Ishikawa (cell line): Measurements from ENCODE around the gene EYS.

Source experiments
- CEBPB ChIP-seq: IDR thresholded peaks from 2 replicates; pipeline ENCODE4 v1.6.1; 2012
- CREB1 ChIP-seq: IDR thresholded peaks from 2 replicates; pipeline ENCODE4 v1.6.1; 2012; ENCODE audit warnings: low read depth
- EGR1 ChIP-seq: IDR thresholded peaks from 2 replicates; pipeline ENCODE4 v1.6.1; 2012
- EP300 ChIP-seq: IDR thresholded peaks from 2 replicates; pipeline ENCODE4 v1.6.1; 2012; ENCODE audit warnings: borderline replicate concordance
- FOXM1 ChIP-seq: IDR thresholded peaks from 2 replicates; pipeline ENCODE4 v1.6.1; 2012; ENCODE audit warnings: low read depth, borderline replicate concordance
- MAX ChIP-seq: IDR thresholded peaks from 2 replicates; pipeline ENCODE4 v1.6.1; 2012
- NFIC ChIP-seq: IDR thresholded peaks from 2 replicates; pipeline ENCODE4 v1.6.1; 2012
- RAD21 ChIP-seq: IDR thresholded peaks from 2 replicates; pipeline ENCODE4 v1.6.1; 2012; ENCODE audit warnings: low read depth
- TAF1 ChIP-seq: IDR thresholded peaks from 2 replicates; pipeline ENCODE4 v1.6.1; 2012; ENCODE audit warnings: low read depth, mild to moderate bottlenecking
- TCF12 ChIP-seq: IDR thresholded peaks from 2 replicates; pipeline ENCODE4 v1.6.1; 2012; ENCODE audit warnings: low read depth
- TEAD4 ChIP-seq: IDR thresholded peaks from 2 replicates; pipeline ENCODE4 v1.6.1; 2012
- USF1 ChIP-seq: IDR thresholded peaks from 2 replicates; pipeline ENCODE4 v1.6.1; 2012
- YY1 ChIP-seq: IDR thresholded peaks from 2 replicates; pipeline ENCODE4 v1.6.1; 2012; ENCODE audit warnings: low read depth
- ZBTB7A ChIP-seq: IDR thresholded peaks from 2 replicates; pipeline ENCODE4 v1.6.1; 2012; ENCODE audit warnings: low read depth
- TF ChIP-seq, protein P1 (sequence below): IDR thresholded peaks from 2 replicates; pipeline ENCODE4 v1.6.1; 2012; ENCODE audit warnings: low read depth, mild to moderate bottlenecking

EYS gene

GRCh38 chr6:64789476-64789875 is 917.5 kb downstream of the EYS start:
- TF ChIP-seq, protein P1, sequence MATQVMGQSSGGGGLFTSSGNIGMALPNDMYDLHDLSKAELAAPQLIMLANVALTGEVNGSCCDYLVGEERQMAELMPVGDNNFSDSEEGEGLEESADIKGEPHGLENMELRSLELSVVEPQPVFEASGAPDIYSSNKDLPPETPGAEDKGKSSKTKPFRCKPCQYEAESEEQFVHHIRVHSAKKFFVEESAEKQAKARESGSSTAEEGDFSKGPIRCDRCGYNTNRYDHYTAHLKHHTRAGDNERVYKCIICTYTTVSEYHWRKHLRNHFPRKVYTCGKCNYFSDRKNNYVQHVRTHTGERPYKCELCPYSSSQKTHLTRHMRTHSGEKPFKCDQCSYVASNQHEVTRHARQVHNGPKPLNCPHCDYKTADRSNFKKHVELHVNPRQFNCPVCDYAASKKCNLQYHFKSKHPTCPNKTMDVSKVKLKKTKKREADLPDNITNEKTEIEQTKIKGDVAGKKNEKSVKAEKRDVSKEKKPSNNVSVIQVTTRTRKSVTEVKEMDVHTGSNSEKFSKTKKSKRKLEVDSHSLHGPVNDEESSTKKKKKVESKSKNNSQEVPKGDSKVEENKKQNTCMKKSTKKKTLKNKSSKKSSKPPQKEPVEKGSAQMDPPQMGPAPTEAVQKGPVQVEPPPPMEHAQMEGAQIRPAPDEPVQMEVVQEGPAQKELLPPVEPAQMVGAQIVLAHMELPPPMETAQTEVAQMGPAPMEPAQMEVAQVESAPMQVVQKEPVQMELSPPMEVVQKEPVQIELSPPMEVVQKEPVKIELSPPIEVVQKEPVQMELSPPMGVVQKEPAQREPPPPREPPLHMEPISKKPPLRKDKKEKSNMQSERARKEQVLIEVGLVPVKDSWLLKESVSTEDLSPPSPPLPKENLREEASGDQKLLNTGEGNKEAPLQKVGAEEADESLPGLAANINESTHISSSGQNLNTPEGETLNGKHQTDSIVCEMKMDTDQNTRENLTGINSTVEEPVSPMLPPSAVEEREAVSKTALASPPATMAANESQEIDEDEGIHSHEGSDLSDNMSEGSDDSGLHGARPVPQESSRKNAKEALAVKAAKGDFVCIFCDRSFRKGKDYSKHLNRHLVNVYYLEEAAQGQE = no peak
- no peak for TF ChIP-seq CREB1
- no peak for TF ChIP-seq NFIC
- TF ChIP-seq MAX = no peak
- TF ChIP-seq USF1 = no peak
- no peak for TF ChIP-seq ZBTB7A
- no peak for TF ChIP-seq FOXM1
- TF ChIP-seq TEAD4 = no peak
- TF ChIP-seq CEBPB = no peak
- TF ChIP-seq TCF12 = no peak
- TF ChIP-seq EGR1 = no peak
- TF ChIP-seq EP300 = no peak
- TF ChIP-seq TAF1 = no peak
- no peak for TF ChIP-seq YY1
- TF ChIP-seq RAD21 = no peak

DNA sequence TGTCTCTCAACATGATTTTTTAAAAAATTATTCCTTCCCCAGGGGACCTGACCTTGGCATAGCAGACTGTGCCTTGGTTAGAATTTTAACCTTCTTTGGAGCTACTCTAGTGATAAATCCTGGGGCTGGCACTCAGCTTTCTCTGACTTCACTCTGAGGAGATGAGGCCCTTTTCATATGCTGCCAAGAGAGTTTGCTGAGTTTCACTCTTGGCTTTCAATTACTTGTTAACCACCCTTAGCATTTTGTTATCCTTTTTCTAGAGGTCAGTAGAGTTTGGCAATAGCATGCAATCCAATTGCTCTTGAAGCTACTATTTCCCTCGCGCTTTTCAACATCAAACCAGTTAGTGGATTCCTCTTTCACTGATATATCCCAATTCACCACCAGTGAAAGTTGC is 920.3 kb downstream of the EYS start:
- no peak for TF ChIP-seq CEBPB
- TF ChIP-seq YY1 = no peak
- no peak for TF ChIP-seq EP300
- no peak for TF ChIP-seq RAD21

- no peak for TF ChIP-seq EGR1
Measured at GRCh38 chr6:64782877-64783276, 924.1 kb downstream of the EYS start.

- TF ChIP-seq RAD21 = no peak
- TF ChIP-seq ZBTB7A = no peak
- no peak for TF ChIP-seq CEBPB
- no peak for TF ChIP-seq TEAD4
- TF ChIP-seq CREB1 = no peak
- TF ChIP-seq FOXM1 = no peak
- no peak for TF ChIP-seq TCF12
- TF ChIP-seq EP300 = no peak
- TF ChIP-seq TAF1 = no peak
- TF ChIP-seq EGR1 = no peak
- TF ChIP-seq MAX = no peak
- no peak for TF ChIP-seq NFIC
- TF ChIP-seq, protein P1 = no peak
- TF ChIP-seq USF1 = no peak
- no peak for TF ChIP-seq YY1
Measured at GRCh38 chr6:64777941-64778785, 928.9 kb downstream of the EYS start.

GRCh38 chr6:64776359-64776758 is 930.7 kb downstream of the EYS start:
- TF ChIP-seq EP300 = no peak
- TF ChIP-seq NFIC = no peak
- TF ChIP-seq CREB1 = no peak
- no peak for TF ChIP-seq TCF12
- no peak for TF ChIP-seq RAD21
- no peak for TF ChIP-seq MAX
- TF ChIP-seq FOXM1 = no peak
- no peak for TF ChIP-seq TEAD4
- no peak for TF ChIP-seq EGR1
- no peak for TF ChIP-seq USF1
- TF ChIP-seq, protein P1 = no peak
- no peak for TF ChIP-seq YY1
- no peak for TF ChIP-seq TAF1
- TF ChIP-seq CEBPB = no peak
- TF ChIP-seq ZBTB7A = no peak
